Esophagus squamous epithelium (tissue), 5 donors: ENCODE measurements around the gene C12orf43. TPM values are rescaled to one million over a fixed set of nuclear protein-coding genes. Genes with fewer than 3 reads are reported as not detected.

ENCODE experiments used
- DNase-seq: peaks from one replicate; lab custom pipeline; 2025; lab: John Stamatoyannopoulos, UW
- H3K27ac ChIP-seq, 4 donors: fragments of 200-600 bp; sonication (generic); one replicate each; pipeline ENCODE4 v1.5.1; 2016 to 2019; ENCODE audit warnings: mild to moderate bottlenecking in 1 of 4
- H3K27me3 ChIP-seq, 4 donors: fragments of 200-600 bp; sonication (generic); 1 replicate in 3 of 4; 2 replicates in 1 of 4; pipeline versions ENCODE4 v1.5.1 to v1.6.0; 2017 to 2021; ENCODE audit warnings: antibody characterized with exemption in 1 of 4
- H3K36me3 ChIP-seq, 3 donors: fragments of 200-600 bp; sonication (generic); one replicate each; pipeline ENCODE4 v1.5.1; 2016 to 2019
- H3K4me1 ChIP-seq, 3 donors: fragments of 200-600 bp; sonication (generic); one replicate each; pipeline ENCODE4 v1.5.1; 2017 to 2019
- H3K4me3 ChIP-seq, 4 donors: fragments of 200-600 bp; sonication (generic); 1 replicate in 3 of 4; 2 replicates in 1 of 4; pipeline ENCODE4 v1.5.1; 2016 to 2019; ENCODE audit warnings: mild to moderate bottlenecking in 2 of 4, moderate library complexity in 1 of 4
- H3K9me3 ChIP-seq, 3 donors: fragments of 200-600 bp; sonication (generic); one replicate each; pipeline ENCODE4 v1.5.1; 2016 to 2019
- POLR2A ChIP-seq, 4 donors: fragments of 450-650 bp; IDR thresholded peaks; one replicate each; pipeline ENCODE4 v1.6.1; 2017; ENCODE audit warnings: antibody characterized with exemption in 4 of 4, mild to moderate bottlenecking in 4 of 4, moderate library complexity in 3 of 4
- WGBS, 2 donors: methylation state at CpG; one replicate each; pipeline ENCODE4 v1.1.5; 2018; 5-methylcytosine and 5-hydroxymethylcytosine counted together
- intact Hi-C: fragments of 100-400 bp; cut with DNase I; formaldehyde crosslinking; loops from one replicate; pipeline ENCODE4 v1.15.0; 2022
- total RNA-seq, 4 donors: library from RNA; depleted of rRNA; stranded (reverse); fragments of >200 nt; gene quantifications; one replicate each; pipeline ENCODE4 v1.1.0, GENCODE V29; 2016
- TF ChIP-seq, protein P1 (sequence below), 6 experiments: fragments of 450-650 bp in 4 of 6; fragments of 200-600 bp in 2 of 6; sonication (generic) in 2 of 6; IDR thresholded peaks; one replicate each; pipeline ENCODE4 v1.5.1; 2016 to 2019; ENCODE audit warnings: antibody characterized with exemption in 6 of 6, mild to moderate bottlenecking in 4 of 6, moderate library complexity in 4 of 6
- donor health status: DM: yes; HTN: yes; CAD: no.

Gene C12orf43
- total RNA-seq, 4 donors from 2014 or later, result 7.8 to 15.6 (median 8.6) TPM

DNA sequence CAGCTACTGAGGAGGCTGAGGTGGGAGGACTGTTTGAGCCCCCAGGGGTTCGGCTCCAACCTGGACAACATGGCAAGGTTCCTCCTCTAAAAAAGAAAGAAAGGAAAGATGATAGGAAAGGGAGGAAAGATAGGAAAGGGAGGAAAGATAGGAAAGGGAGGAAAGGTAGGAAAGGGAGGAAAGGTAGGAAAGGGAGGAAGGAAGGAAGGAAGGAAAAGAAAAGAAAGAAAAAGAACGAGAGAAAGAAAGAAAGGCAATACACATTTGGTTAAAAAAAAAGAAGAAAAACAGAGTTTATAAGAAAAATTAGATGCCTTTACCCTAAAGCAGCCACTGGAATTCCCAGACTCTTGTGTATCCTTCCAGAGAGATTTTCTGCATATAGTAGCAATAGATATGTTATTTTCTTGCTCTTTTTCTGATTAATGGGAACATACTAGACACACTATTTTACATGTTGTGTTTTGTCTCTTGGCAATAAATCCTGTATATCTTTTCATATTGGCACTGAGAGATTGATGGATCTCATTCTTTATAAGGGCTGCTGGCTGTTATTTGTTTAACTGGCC is 25.7 kb downstream of the C12orf43 start:
- no peaks in the 10 kb centered on the region for H3K27me3 ChIP-seq
- WGBS, 2 donors, result 69 to 72% methylated on average over 2 of the region's 2 CpGs
- H3K4me1 ChIP-seq, result no peaks in the 10 kb centered on the region
- H3K4me3 ChIP-seq, result no peak overlapping the region
- intact Hi-C loops, result no loop called here
- no peak overlapping the region for H3K27ac ChIP-seq
- H3K36me3 ChIP-seq, result no peaks in the 10 kb centered on the region
- H3K9me3 ChIP-seq, result no peaks in the 10 kb centered on the region
- no peak for DNase-seq
- TF ChIP-seq, protein P1, sequence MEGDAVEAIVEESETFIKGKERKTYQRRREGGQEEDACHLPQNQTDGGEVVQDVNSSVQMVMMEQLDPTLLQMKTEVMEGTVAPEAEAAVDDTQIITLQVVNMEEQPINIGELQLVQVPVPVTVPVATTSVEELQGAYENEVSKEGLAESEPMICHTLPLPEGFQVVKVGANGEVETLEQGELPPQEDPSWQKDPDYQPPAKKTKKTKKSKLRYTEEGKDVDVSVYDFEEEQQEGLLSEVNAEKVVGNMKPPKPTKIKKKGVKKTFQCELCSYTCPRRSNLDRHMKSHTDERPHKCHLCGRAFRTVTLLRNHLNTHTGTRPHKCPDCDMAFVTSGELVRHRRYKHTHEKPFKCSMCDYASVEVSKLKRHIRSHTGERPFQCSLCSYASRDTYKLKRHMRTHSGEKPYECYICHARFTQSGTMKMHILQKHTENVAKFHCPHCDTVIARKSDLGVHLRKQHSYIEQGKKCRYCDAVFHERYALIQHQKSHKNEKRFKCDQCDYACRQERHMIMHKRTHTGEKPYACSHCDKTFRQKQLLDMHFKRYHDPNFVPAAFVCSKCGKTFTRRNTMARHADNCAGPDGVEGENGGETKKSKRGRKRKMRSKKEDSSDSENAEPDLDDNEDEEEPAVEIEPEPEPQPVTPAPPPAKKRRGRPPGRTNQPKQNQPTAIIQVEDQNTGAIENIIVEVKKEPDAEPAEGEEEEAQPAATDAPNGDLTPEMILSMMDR (IDR thresholded peaks at IDR 0.05), result no peak
- TF ChIP-seq POLR2A (IDR thresholded peaks at IDR 0.05), result no peak

DNA sequence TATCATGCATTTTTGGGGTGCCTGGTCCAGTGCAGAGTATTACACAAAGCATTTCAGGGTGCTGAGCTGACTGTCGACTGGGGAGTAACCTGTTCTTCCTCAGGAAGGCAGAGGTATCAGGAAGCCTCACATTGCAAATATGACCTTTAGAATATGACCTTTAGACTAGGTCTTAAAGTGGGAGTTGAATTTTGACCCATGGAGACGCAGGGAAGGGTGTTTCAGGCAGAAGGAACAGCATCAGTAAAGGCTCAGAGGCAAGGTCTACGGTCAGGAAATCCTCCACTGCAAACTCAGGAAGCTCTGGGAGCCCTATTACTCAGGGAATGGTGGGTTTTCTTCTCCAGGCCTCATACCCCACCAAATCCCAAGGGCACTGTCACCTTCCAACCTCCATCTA is 26.6 kb downstream of the C12orf43 start:
- no peak for TF ChIP-seq POLR2A (IDR thresholded peaks at IDR 0.05)
- TF ChIP-seq, protein P1 (IDR thresholded peaks at IDR 0.05), result no peak
- no peak for DNase-seq
- no peaks in the 10 kb centered on the region for H3K9me3 ChIP-seq
- H3K4me3 ChIP-seq, result no peak overlapping the region
- H3K4me1 ChIP-seq, result no peaks in the 10 kb centered on the region
- 70 to 85% methylated on average over 3 of the region's 3 CpGs for WGBS, 2 donors
- H3K36me3 ChIP-seq, result no peaks in the 10 kb centered on the region
- no peaks in the 10 kb centered on the region for H3K27me3 ChIP-seq
- intact Hi-C loops, result loop anchor here (10.0 kb wide), 1 partner anchor 345 kb away; the partner anchor contains the start of gene CABP1
- no peak overlapping the region for H3K27ac ChIP-seq

DNA sequence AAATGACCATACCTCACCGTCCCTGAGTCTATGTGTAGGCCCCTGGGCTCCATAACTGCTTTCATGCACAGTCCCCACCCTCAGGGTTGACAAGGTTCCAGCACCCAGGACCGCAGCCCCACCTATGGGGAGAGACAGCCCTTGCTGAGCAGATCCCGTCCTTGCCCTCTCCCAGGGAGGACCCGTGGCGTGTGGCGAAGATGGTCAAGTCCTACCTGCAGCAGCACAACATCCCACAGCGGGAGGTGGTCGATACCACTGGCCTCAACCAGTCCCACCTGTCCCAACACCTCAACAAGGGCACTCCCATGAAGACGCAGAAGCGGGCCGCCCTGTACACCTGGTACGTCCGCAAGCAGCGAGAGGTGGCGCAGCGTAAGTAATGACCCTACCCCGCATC is 27.6 kb downstream of the C12orf43 start:
- Histone ChIP-seq H3K9me3 (no peaks in the 10 kb centered on the region), H3K27ac (no peak overlapping the region), H3K36me3 (no peaks in the 10 kb centered on the region), H3K4me3 (no peak overlapping the region), H3K27me3 (no peaks in the 10 kb centered on the region), H3K4me1 (no peaks in the 10 kb centered on the region)
- intact Hi-C loops, result loop anchor here (10.0 kb wide), 1 partner anchor 344 kb away; the partner anchor contains the start of gene CABP1
- TF ChIP-seq, protein P1 (IDR thresholded peaks at IDR 0.05), result no peak
- TF ChIP-seq POLR2A (IDR thresholded peaks at IDR 0.05), result no peak
- 93% methylated on average over 10 of the region's 17 CpGs; no CpG with 5 or more reads in 1 of the 2 donors for WGBS, 2 donors
- DNase-seq, result no peak

DNA sequence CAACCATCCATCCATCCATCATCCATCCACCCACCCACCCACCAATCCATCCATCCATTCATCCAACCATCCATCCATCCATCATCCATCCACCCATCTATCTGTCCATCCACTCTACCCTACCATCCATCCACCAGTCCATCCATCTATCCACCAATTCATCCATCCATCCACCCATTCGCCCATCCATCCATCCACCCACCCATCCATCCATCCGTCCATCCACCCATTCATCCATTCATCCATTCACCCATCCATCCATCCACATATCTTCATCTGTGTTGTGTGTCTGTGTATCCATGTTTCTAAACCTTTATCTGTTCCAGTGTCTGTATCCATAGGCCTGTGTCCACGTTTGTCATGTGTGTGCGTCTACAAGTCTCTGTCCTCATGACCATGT is 28.1 kb downstream of the C12orf43 start:
- WGBS, 2 donors, result 82 to 85% methylated on average over 4 of the region's 4 CpGs
- intact Hi-C loops, result loop anchor here (10.0 kb wide), 1 partner anchor 343 kb away; the partner anchor contains the start of gene CABP1

DNA sequence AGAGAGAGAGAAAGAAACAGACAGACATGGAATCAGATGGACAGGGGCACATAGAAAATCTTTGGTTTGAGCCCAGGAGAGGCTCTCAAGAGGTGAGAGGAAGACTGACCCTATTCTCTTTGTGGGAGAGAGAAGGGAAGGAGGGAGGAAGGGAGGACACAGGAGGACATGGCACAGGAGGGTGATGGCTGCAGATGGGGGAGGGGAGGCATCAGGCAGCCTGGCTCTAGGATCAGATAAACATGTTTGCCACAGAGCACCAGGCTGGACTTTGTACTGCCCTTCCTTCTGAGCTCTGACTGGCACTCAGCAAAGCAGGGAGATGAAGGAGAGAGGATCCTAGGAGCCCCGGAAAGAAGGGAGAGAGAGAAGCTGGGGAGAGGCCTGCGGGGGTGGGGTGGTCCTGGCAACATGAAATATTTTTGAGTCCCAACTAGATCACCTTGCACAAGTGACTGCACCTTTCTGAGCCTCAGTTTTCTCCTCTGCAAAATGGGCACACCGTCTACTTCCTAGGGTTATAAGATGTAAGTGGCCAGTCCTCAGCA is 31.9 kb downstream of the C12orf43 start:
- H3K4me1 ChIP-seq, result no peaks in the 10 kb centered on the region
- 77 to 88% methylated on average over 3 of the region's 3 CpGs for WGBS, 2 donors
- H3K27ac ChIP-seq, result no peak overlapping the region
- no peak for TF ChIP-seq POLR2A (IDR thresholded peaks at IDR 0.05)
- TF ChIP-seq, protein P1 (IDR thresholded peaks at IDR 0.05), result no peak
- H3K4me3 ChIP-seq, result no peak overlapping the region
- no peaks in the 10 kb centered on the region for H3K9me3 ChIP-seq
- intact Hi-C loops, result loop anchor here (10.0 kb wide), 1 partner anchor 340 kb away; the partner anchor contains the start of gene CABP1
- H3K27me3 ChIP-seq, result peaks cover 0 to 5% (median 0%) of the 10 kb centered on the region in 4 donors
- DNase-seq, result no peak
- no peaks in the 10 kb centered on the region for H3K36me3 ChIP-seq

More for the DNA sequence above, 28.1 kb downstream of the C12orf43 start:
- H3K4me3 ChIP-seq, result no peak overlapping the region
- no peaks in the 10 kb centered on the region for H3K27me3 ChIP-seq
- no peaks in the 10 kb centered on the region for H3K36me3 ChIP-seq
- TF ChIP-seq, protein P1 (IDR thresholded peaks at IDR 0.05), result no peak
- TF ChIP-seq POLR2A (IDR thresholded peaks at IDR 0.05), result no peak
- no peaks in the 10 kb centered on the region for H3K9me3 ChIP-seq
- no peak overlapping the region for H3K27ac ChIP-seq
- no peaks in the 10 kb centered on the region for H3K4me1 ChIP-seq
- DNase-seq, result no peak
